Loucy (cell line): Measurements from ENCODE around the gene CRIP2.

Source experiments
- H2AFZ ChIP-seq: fragments of 200-600 bp; sonication (generic); 2 replicates; pipeline ENCODE4 v1.6.0; 2016; ENCODE audit warnings: antibody characterized with exemption, mild to moderate bottlenecking, low read length, moderate library complexity
- H3F3A ChIP-seq: fragments of 200-600 bp; 2 replicates; pipeline ENCODE4 v1.6.0; 2016; ENCODE audit warnings: antibody characterized with exemption, low read depth, mild to moderate bottlenecking
- H3K27me3 ChIP-seq: fragments of 200-600 bp; sonication (generic); 2 replicates; pipeline ENCODE4 v1.6.1; 2014; ENCODE audit warnings: low read length, mild to moderate bottlenecking; ENCODE audit not compliant: insufficient read depth, poor library complexity, severe bottlenecking
- H3K36me3 ChIP-seq: fragments of 200-600 bp; sonication (generic); 2 replicates; pipeline ENCODE4 v1.6.1; 2016; ENCODE audit warnings: low read length; ENCODE audit not compliant: insufficient read depth
- H3K4me1 ChIP-seq: fragments of 200-600 bp; sonication (generic); 2 replicates; pipeline ENCODE4 v1.5.1; 2014; ENCODE audit warnings: low read length, mild to moderate bottlenecking; ENCODE audit not compliant: insufficient read depth, poor library complexity, severe bottlenecking
- H3K4me2 ChIP-seq: fragments of 200-600 bp; sonication (generic); 2 replicates; pipeline ENCODE4 v1.6.0; 2014; ENCODE audit warnings: antibody characterized with exemption, low read length, low read depth, mild to moderate bottlenecking; ENCODE audit not compliant: poor library complexity, severe bottlenecking
- H3K4me3 ChIP-seq: fragments of 200-600 bp; sonication (generic); 2 replicates; pipeline ENCODE4 v1.5.1; 2014; ENCODE audit warnings: low read length, mild to moderate bottlenecking, mixed read lengths; ENCODE audit not compliant: poor library complexity, severe bottlenecking
- H3K79me2 ChIP-seq: fragments of 200-600 bp; sonication (generic); 2 replicates; pipeline ENCODE4 v1.6.1; 2014; ENCODE audit warnings: low read length; ENCODE audit not compliant: insufficient read depth
- H3K9ac ChIP-seq: fragments of 200-600 bp; sonication (generic); 2 replicates; pipeline ENCODE4 v1.6.0; 2014; ENCODE audit warnings: mild to moderate bottlenecking, low read depth, low read length, moderate library complexity; ENCODE audit not compliant: poor library complexity, severe bottlenecking
- H3K9me2 ChIP-seq: fragments of 200-600 bp; sonication (generic); replicated peaks from 2 replicates; pipeline ENCODE4 v1.6.1; 2016; ENCODE audit warnings: low read depth, low read length, mixed read lengths
- H3K9me3 ChIP-seq: fragments of 200-600 bp; sonication (generic); 2 replicates; pipeline ENCODE4 v1.6.1; 2014; ENCODE audit warnings: mild to moderate bottlenecking, antibody characterized with exemption, low read length, low read depth; ENCODE audit not compliant: insufficient read depth
- H4K20me1 ChIP-seq: fragments of 200-600 bp; sonication (generic); 2 replicates; pipeline ENCODE4 v1.6.0; 2014; ENCODE audit warnings: antibody characterized with exemption, low read length, mild to moderate bottlenecking; ENCODE audit not compliant: insufficient read depth, poor library complexity, severe bottlenecking
- EZH2phosphoT487 ChIP-seq: fragments of 200-600 bp; IDR thresholded peaks from 2 replicates; pipeline ENCODE4 v1.6.1; 2018; ENCODE audit warnings: antibody characterized with exemption, mild to moderate bottlenecking, moderate library complexity, borderline replicate concordance
- TF ChIP-seq, protein P1 (sequence below): fragments of 200-600 bp; sonication (generic); conservative IDR thresholded peaks from 2 replicates; pipeline ENCODE4 v1.5.1; 2014; ENCODE audit warnings: mild to moderate bottlenecking, antibody characterized with exemption, low read length

The CRIP2 gene

DNA sequence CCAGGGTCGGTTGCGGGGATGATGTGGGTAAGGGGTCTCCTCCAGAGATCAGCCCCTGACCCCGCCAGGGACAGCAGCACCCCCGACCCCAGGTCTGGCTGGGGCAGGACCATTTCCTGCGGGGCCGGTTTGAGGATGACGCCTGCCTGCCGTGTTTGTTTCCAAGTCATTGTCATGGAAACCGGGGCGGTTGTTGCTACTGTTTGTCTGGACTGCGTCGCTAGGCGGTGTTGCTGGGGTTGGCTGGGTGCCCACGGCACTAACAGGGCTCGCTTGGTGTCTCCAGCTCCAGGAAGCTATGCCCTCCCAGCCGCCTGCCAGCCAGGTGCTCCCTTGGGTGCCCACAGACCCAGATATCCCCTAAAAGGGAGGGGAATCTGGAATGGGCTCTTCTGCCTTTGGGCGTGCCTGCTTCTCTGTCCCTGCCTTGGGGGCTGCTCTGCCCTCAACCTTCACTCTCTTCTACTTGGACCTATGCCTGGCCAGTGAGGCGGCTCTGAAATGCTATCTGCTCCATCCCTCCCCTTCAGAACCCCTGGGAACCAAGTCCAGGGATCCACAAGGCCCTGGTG, 7.4 kb downstream of the CRIP2 start:
- no peaks in the 10 kb centered on the region for H3K79me2 ChIP-seq

DNA sequence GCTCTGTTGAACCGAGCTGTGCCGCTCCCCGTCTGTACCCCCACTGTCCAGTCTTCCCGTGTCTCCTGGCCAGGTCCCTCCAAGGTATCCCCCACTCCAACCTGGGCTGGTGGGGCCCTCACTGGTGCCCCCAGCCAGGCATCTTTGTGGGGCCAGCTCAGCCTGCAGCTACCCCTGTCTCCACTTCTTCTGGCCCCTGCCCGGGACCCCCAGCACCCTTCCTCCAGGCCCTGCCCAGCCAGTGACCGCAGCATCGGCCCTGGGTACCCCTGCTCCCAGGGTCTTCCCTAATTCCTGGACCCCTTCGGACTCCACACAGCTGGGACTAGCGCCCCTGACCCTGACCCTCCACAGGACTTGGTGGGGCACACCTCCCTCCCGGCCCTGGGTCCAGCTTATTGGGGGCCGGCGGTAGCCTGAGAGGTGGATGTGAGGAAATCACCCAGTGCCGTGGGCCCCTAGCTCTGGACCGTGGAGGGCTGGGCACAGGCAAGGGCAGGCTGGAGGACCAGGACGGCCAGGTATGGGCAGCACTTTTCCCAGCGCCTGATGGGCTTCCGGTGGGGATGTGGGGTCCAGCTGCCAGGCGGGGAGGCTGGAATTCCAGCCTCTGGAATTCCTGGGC, 8.0 kb downstream of the CRIP2 start:
- H2AFZ ChIP-seq, result 0 out of 2 replicates have a peak overlapping the region, but pooled peaks have one; percentile 62
- peak overlapping the region; percentile 52 for H3K9ac ChIP-seq
- no peaks in the 10 kb centered on the region for H4K20me1 ChIP-seq
- no peaks in the 10 kb centered on the region for H3K36me3 ChIP-seq
- no peak for TF ChIP-seq EZH2phosphoT487
- TF ChIP-seq, protein P1, sequence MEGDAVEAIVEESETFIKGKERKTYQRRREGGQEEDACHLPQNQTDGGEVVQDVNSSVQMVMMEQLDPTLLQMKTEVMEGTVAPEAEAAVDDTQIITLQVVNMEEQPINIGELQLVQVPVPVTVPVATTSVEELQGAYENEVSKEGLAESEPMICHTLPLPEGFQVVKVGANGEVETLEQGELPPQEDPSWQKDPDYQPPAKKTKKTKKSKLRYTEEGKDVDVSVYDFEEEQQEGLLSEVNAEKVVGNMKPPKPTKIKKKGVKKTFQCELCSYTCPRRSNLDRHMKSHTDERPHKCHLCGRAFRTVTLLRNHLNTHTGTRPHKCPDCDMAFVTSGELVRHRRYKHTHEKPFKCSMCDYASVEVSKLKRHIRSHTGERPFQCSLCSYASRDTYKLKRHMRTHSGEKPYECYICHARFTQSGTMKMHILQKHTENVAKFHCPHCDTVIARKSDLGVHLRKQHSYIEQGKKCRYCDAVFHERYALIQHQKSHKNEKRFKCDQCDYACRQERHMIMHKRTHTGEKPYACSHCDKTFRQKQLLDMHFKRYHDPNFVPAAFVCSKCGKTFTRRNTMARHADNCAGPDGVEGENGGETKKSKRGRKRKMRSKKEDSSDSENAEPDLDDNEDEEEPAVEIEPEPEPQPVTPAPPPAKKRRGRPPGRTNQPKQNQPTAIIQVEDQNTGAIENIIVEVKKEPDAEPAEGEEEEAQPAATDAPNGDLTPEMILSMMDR, result no peak
- H3K4me2 ChIP-seq, result peak overlapping the region; percentile 78
- peaks cover 29% of the 10 kb centered on the region for H3K4me1 ChIP-seq
- no peaks in the 10 kb centered on the region for H3K9me2 ChIP-seq
- H3K27me3 ChIP-seq, result no peaks in the 10 kb centered on the region
- no peaks in the 10 kb centered on the region for H3F3A ChIP-seq
- peak overlapping the region; percentile 70 for H3K4me3 ChIP-seq
- no peaks in the 10 kb centered on the region for H3K9me3 ChIP-seq
- no peaks in the 10 kb centered on the region for H3K79me2 ChIP-seq

More for the DNA sequence above, 7.4 kb downstream of the CRIP2 start:
- H3K9me2 ChIP-seq, result no peaks in the 10 kb centered on the region
- H3K36me3 ChIP-seq, result no peaks in the 10 kb centered on the region
- H4K20me1 ChIP-seq, result no peaks in the 10 kb centered on the region
- peak overlapping the region; percentile 70 for H3K4me3 ChIP-seq
- peak overlapping the region; percentile 78 for H3K4me2 ChIP-seq
- peaks cover 29% of the 10 kb centered on the region for H3K4me1 ChIP-seq
- no peaks in the 10 kb centered on the region for H3K9me3 ChIP-seq
- H3K27me3 ChIP-seq, result no peaks in the 10 kb centered on the region
- TF ChIP-seq EZH2phosphoT487, result no peak
- TF ChIP-seq, protein P1, result peak; percentile 35
- no peaks in the 10 kb centered on the region for H3F3A ChIP-seq
- H2AFZ ChIP-seq, result 0 out of 2 replicates have a peak overlapping the region, but pooled peaks have one; percentile 62
- peak overlapping the region; percentile 52 for H3K9ac ChIP-seq

DNA sequence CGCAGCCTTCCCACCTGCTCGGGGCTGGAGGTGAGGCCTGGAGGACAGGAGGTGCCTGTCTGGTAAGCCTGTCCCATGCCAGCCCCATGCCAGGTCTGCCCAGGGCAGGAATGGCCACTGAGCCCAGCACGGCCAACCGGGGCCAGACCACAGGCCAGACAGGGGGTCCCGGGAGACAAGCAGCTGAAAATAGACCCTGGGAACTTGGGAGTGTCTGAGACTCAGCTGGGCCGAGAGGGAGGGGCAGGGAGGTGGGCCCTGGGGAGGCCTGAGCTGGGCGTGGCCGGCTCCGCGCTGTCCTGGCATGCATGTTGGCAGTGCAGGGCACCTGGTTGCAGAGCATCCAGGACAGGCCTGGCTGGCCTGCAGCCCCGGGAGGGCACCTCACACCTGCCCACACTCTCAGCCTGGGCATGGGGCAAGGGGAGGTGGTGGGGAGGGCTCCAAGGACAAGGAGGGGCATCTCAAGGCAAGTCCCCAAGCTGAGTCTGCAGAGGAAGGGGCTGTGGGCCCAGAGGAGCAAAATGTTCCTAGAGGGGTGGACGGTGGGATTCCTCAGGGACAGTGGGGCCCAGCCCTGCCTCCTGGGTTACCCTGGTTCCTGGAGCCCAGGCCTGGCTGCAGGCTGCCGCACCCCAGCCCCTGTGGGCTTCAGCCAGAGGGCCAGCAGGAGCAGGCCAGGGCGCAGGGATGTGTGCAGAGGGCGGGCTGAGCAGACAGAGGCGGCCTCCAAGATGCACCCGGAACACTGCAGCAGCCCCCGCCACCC, 8.9 kb downstream of the CRIP2 start:
- H3K9ac ChIP-seq, result no peak overlapping the region
- H3F3A ChIP-seq, result no peaks in the 10 kb centered on the region
- H3K4me3 ChIP-seq, result no peak overlapping the region
- no peaks in the 10 kb centered on the region for H4K20me1 ChIP-seq
- TF ChIP-seq EZH2phosphoT487, result no peak
- TF ChIP-seq, protein P1, result no peak
- H2AFZ ChIP-seq, result no peak overlapping the region
- H3K9me3 ChIP-seq, result no peaks in the 10 kb centered on the region
- no peaks in the 10 kb centered on the region for H3K79me2 ChIP-seq
- no peaks in the 10 kb centered on the region for H3K36me3 ChIP-seq
- H3K9me2 ChIP-seq, result no peaks in the 10 kb centered on the region
- no peaks in the 10 kb centered on the region for H3K27me3 ChIP-seq
- no peak overlapping the region for H3K4me2 ChIP-seq
- peaks cover 29% of the 10 kb centered on the region for H3K4me1 ChIP-seq
